ENCODE data around the gene DYRK1A. TPM values are rescaled to one million over a fixed set of nuclear protein-coding genes. Genes with fewer than 3 reads are reported as not detected.
A peak's percentile ranks its signal among the peaks of the same experiment; 100 is the strongest.

DYRK1A gene
- total RNA-seq, 2 donors from 2014 or later, result 70.5 to 146 TPM

DNA sequence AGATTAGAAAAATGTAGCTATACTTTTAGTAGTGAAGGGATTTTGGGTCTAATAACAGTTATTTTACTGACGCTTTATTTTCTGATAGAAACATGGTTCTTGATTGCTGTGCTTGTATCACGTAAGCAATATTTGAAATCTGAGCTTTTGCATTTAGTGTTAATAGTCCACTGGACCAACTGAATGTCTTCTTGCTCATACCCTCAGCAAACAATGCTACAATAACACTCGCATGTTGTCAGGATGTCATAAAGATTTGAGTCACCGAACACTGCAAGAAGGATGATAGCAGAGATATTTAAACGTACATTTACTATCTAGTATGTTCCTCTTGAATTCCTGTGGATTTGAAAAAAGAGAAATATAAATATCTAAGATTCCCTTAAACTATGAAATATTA, 7.5 kb downstream of the DYRK1A start:
- no peak overlapping the region for H3K4me3 ChIP-seq
- WGBS, result 66% methylated on average over 5 of the region's 5 CpGs
- TF ChIP-seq POLR2A (IDR thresholded peaks at IDR 0.05) (no peak), POLR2AphosphoS5 (IDR thresholded peaks at IDR 0.05) (no peak)
- TF ChIP-seq, protein P1, sequence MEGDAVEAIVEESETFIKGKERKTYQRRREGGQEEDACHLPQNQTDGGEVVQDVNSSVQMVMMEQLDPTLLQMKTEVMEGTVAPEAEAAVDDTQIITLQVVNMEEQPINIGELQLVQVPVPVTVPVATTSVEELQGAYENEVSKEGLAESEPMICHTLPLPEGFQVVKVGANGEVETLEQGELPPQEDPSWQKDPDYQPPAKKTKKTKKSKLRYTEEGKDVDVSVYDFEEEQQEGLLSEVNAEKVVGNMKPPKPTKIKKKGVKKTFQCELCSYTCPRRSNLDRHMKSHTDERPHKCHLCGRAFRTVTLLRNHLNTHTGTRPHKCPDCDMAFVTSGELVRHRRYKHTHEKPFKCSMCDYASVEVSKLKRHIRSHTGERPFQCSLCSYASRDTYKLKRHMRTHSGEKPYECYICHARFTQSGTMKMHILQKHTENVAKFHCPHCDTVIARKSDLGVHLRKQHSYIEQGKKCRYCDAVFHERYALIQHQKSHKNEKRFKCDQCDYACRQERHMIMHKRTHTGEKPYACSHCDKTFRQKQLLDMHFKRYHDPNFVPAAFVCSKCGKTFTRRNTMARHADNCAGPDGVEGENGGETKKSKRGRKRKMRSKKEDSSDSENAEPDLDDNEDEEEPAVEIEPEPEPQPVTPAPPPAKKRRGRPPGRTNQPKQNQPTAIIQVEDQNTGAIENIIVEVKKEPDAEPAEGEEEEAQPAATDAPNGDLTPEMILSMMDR (IDR thresholded peaks at IDR 0.05), result no peak
- no peak for DNase-seq (ENCODE audit: low spot score)
- H3K4me1 ChIP-seq (replicated peaks), result peaks cover 16% of the 10 kb centered on the region
- H3K27me3 ChIP-seq (replicated peaks; ENCODE audit: insufficient read depth), result no peaks in the 10 kb centered on the region
- no peaks in the 10 kb centered on the region for H3K9me3 ChIP-seq
- no peaks in the 10 kb centered on the region for H3K36me3 ChIP-seq
- intact Hi-C loops (cut with DNase I), result no loop called here
- H3K27ac ChIP-seq, result no peak overlapping the region

DNA sequence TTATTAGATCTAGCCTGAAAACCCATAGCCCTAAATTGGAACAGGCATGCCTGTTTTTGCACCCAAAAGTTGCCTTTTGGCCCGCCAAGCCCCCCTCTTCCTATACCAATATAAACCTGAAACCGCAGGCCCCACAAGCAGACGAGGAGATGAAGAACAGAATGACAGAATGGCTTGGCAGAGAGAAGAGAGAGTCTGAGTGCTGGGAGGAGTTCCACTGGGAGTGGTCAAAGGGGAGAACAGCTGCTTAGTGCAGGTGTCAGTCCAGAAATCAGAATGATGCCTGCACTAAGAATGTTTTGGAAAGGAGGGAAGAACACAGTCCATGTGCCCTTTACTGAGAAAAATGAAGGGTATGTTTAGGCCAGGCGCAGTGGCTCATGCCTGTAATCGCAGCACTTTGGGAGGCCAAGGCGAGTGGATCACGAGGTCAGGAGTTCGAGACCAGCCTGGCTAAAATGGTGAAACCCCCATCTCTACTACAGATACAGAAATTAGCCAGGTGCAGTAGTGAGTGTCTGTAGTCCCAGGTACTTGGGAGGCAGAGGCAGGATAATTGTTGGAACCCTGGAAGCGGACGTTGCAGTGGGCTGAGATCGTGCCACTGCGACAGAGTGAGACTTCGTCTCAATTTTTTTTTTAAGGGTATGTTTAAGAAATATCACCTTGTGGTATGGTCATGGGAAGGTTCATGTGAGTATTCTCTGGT, 9.4 kb downstream of the DYRK1A start:
- Histone ChIP-seq H3K4me3 (no peak overlapping the region), H3K27ac (no peak overlapping the region), H3K9me3 (no peaks in the 10 kb centered on the region), H3K4me1 (replicated peaks) (peaks cover 9% of the 10 kb centered on the region), H3K36me3 (no peaks in the 10 kb centered on the region), H3K27me3 (replicated peaks; ENCODE audit: insufficient read depth) (no peaks in the 10 kb centered on the region)
- no peak for DNase-seq (ENCODE audit: low spot score)
- WGBS, result 76% methylated on average over 13 of the region's 13 CpGs
- TF ChIP-seq POLR2A (IDR thresholded peaks at IDR 0.05) (no peak), POLR2AphosphoS5 (IDR thresholded peaks at IDR 0.05) (no peak)
- TF ChIP-seq, protein P1 (IDR thresholded peaks at IDR 0.05), result no peak
- intact Hi-C loops (cut with DNase I), result no loop called here

DNA sequence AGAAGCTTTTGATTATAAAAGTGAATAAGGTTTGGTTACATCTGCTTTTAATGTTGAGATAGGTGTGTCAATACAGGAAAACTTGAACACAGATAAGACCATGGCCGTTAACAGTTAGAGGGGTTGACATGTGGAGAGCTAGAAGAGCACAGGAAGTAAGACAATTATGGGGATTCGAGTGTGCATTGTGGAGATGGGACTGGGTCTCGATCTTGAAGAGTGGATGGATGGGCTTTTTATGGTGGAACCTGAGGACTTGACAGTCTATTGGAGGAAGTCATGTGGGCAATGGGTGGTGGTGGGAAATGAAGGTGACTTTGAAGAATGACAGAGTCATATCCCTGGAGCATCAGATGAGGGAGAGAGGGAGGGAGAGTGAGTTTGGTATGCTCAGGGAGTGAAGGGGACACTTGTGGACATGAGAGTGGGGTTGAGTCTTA, 12.1 kb downstream of the DYRK1A start:
- H3K9me3 ChIP-seq, result no peaks in the 10 kb centered on the region

DNA sequence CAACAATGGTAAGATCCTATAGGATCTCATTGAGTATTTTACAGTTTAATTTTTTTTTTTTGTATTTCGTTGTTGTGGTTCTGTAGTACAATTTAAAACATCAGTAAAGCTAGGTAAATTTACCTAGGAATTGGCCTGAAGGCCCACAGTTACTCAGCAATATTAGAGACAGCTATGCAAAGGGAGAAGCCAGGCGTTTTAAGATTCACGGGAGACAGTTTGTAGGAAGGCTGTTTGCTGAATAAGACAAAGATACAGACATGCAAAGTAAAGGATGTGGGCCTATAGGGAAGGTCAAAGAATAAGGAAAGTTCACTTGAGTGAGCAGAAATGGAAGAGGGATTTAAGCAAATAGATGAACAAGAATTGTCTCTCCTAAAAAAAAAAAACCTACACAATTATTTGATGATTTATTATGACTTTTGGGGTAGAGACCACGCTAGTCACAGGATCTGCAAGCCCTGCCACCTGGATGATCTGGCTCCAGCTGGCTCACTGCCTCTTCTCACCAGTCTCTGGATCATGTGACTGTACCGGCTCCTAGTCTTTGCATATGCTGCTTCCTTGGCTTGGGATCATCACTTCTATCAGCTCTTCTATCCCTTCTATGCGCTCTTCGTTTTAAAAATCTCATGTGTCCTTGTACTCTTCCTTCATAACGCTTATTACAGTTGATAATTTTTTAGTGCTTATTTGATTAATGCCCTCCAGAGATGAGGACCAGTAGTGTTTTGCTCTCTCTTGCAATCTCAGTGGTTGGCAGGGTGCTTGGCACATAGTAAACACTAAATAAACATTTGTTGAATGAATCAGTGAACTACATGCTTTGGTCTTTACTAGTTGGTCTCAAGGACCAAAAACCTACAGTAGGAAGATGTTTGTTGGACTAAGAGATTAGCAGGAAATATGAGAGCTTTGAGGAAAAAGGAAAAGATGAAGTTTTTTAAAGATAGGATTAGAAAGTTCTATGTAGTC, 14.1 kb downstream of the DYRK1A start:
- Histone ChIP-seq H3K4me3 (no peak overlapping the region), H3K36me3 (no peaks in the 10 kb centered on the region), H3K9me3 (no peaks in the 10 kb centered on the region), H3K4me1 (replicated peaks) (peaks cover 9% of the 10 kb centered on the region), H3K27me3 (replicated peaks; ENCODE audit: insufficient read depth) (no peaks in the 10 kb centered on the region), H3K27ac (peak overlapping the region; percentile 3 to 13)
- peak; percentile 27 for DNase-seq (ENCODE audit: low spot score)
- TF ChIP-seq, protein P1 (IDR thresholded peaks at IDR 0.05), result no peak
- peak; percentile 39 for TF ChIP-seq POLR2AphosphoS5 (IDR thresholded peaks at IDR 0.05)
- intact Hi-C loops (cut with DNase I), result no loop called here
- 26% methylated on average over 8 of the region's 8 CpGs for WGBS

More for the DNA sequence above, 12.1 kb downstream of the DYRK1A start:
- 76% methylated on average over 3 of the region's 3 CpGs for WGBS
- TF ChIP-seq POLR2A (IDR thresholded peaks at IDR 0.05) (no peak), POLR2AphosphoS5 (IDR thresholded peaks at IDR 0.05) (no peak)
- TF ChIP-seq, protein P1 (IDR thresholded peaks at IDR 0.05), result no peak
- Histone ChIP-seq H3K27ac (no peak overlapping the region), H3K4me3 (no peak overlapping the region), H3K27me3 (replicated peaks; ENCODE audit: insufficient read depth) (no peaks in the 10 kb centered on the region), H3K36me3 (no peaks in the 10 kb centered on the region), H3K4me1 (replicated peaks) (peaks cover 9% of the 10 kb centered on the region)
- DNase-seq (ENCODE audit: low spot score), result no peak
- intact Hi-C loops (cut with DNase I), result no loop called here

Measured in prostate gland (tissue), 2 donors.